Endothelial cell of umbilical vein (primary cell): Measurements from ENCODE around the gene MYO1F. TPM values are rescaled to one million over a fixed set of nuclear protein-coding genes. Genes with fewer than 3 reads are reported as not detected.

Source experiments
- BruUV-seq: library from RNA; stranded (reverse); fragments of 400-500 nt; replicated peaks from 2 replicates; lab custom pipeline; 2021; lab: Mats Ljungman, UMichigan
- CTCF ChIA-PET: fragments of 300-600, 350-600 bp; sonication (Branson Sonifier 250); formaldehyde crosslinking; loops from one replicate; lab custom pipeline; 2021; ENCODE audit warnings: antibody characterized with exemption, inconsistent platforms; lab: Charles Lee
- POLR2A ChIA-PET: fragments of 300-600, 350-600 bp; sonication (Branson Sonifier 250); formaldehyde crosslinking; loops from one replicate; lab custom pipeline; 2021; ENCODE audit warnings: antibody characterized with exemption, inconsistent platforms; lab: Charles Lee
- DNase-seq: peaks from one replicate; pipeline ENCODE4 v3.0.0-alpha.2; 2011; ENCODE audit warnings: low read depth, low spot score
- FAIRE-seq: peaks from 2 replicates; lab custom pipeline; 2011; peaks lifted over from hg19 to GRCh38; lab: Jason Lieb, UNC
- H2AFZ ChIP-seq: 2 replicates; pipeline ENCODE4 v1.6.0; 2012; ENCODE audit warnings: low read depth, low read length, control low read depth, inconsistent platforms
- H3K27ac ChIP-seq: 2 replicates; pipeline ENCODE4 v1.5.1; 2011; ENCODE audit warnings: low read depth, mild to moderate bottlenecking, control low read depth, low read length, moderate library complexity; ENCODE audit not compliant: insufficient read depth
- H3K27me3 ChIP-seq, 2 experiments: 2 replicates each; pipeline versions ENCODE4 v1.6.0 to v1.6.1; 2011; ENCODE audit warnings: low read length in 2 of 2, mixed read lengths in 1 of 2; ENCODE audit not compliant: control insufficient read depth in 2 of 2, insufficient read depth in 2 of 2
- H3K36me3 ChIP-seq, 2 experiments: 2 replicates in 1 of 2; 3 replicates in 1 of 2; pipeline ENCODE4 v1.5.1; 2011; ENCODE audit warnings: low read length in 2 of 2, mild to moderate bottlenecking in 1 of 2, moderate library complexity in 1 of 2; ENCODE audit not compliant: control insufficient read depth in 2 of 2, insufficient read depth in 2 of 2; ENCODE audit errors: extremely low read depth in 1 of 2
- H3K4me1 ChIP-seq: 3 replicates; pipeline ENCODE4 v1.5.1; 2011; ENCODE audit warnings: mild to moderate bottlenecking, low read length; ENCODE audit not compliant: control insufficient read depth, insufficient read depth; ENCODE audit errors: extremely low read depth
- H3K4me2 ChIP-seq: 2 replicates; pipeline ENCODE4 v1.6.1; 2011; ENCODE audit warnings: low read length, control low read depth, mixed read lengths; ENCODE audit not compliant: insufficient read depth
- H3K4me3 ChIP-seq, 3 experiments: fragments of 200-600 bp in 1 of 3; sonication (generic), shearing (Covaris generic) in 1 of 3; replicated peaks in 1 of 3; 2 replicates each; pipeline ENCODE4 v1.5.1; 2011 to 2016; ENCODE audit warnings: control low read depth in 3 of 3, low read length in 3 of 3, mild to moderate bottlenecking in 2 of 3, inconsistent platforms in 1 of 3, low read depth in 1 of 3, moderate library complexity in 1 of 3; ENCODE audit not compliant: insufficient read depth in 1 of 3
- H3K79me2 ChIP-seq: 2 replicates; pipeline ENCODE4 v1.6.0; 2012; ENCODE audit warnings: low read length, inconsistent platforms; ENCODE audit not compliant: control insufficient read depth, insufficient read depth
- H3K9ac ChIP-seq: replicated peaks from 2 replicates; pipeline ENCODE3; 2011; ENCODE audit warnings: low read length, control low read depth; ENCODE audit not compliant: insufficient read depth; ENCODE audit errors: extremely low read depth
- H3K9me1 ChIP-seq: replicated peaks from 3 replicates; pipeline ENCODE4 v1.6.0; 2011; ENCODE audit warnings: mild to moderate bottlenecking, low read length; ENCODE audit not compliant: control insufficient read depth, insufficient read depth; ENCODE audit errors: extremely low read depth
- H3K9me3 ChIP-seq: replicated peaks from 2 replicates; pipeline ENCODE4 v1.5.1; 2012; ENCODE audit warnings: low read length, inconsistent platforms; ENCODE audit not compliant: control insufficient read depth, insufficient read depth
- H4K20me1 ChIP-seq: replicated peaks from 2 replicates; pipeline ENCODE3; 2011; ENCODE audit warnings: mild to moderate bottlenecking, low read length; ENCODE audit not compliant: control insufficient read depth, insufficient read depth; ENCODE audit errors: extremely low read depth
- EZH2 ChIP-seq: IDR thresholded peaks from 2 replicates; pipeline ENCODE4 v1.6.1; 2012; ENCODE audit warnings: borderline replicate concordance, low read depth, mild to moderate bottlenecking, moderate library complexity, low read length, inconsistent platforms; ENCODE audit not compliant: severe bottlenecking
- FOS ChIP-seq: IDR thresholded peaks from 2 replicates; pipeline ENCODE4 v1.6.1; 2011; ENCODE audit warnings: mild to moderate bottlenecking, low read length, moderate library complexity, borderline replicate concordance; ENCODE audit not compliant: insufficient read depth
- GATA2 ChIP-seq: IDR thresholded peaks from 2 replicates; pipeline ENCODE4 v1.7.0; 2011; ENCODE audit warnings: low read depth, mild to moderate bottlenecking, moderate library complexity, mixed read lengths, low read length; ENCODE audit not compliant: insufficient read length, insufficient read depth
- JUN ChIP-seq: IDR thresholded peaks from 2 replicates; pipeline ENCODE4 v1.6.1; 2011; ENCODE audit warnings: borderline replicate concordance, low read depth; ENCODE audit not compliant: insufficient read length, insufficient read depth
- MYC ChIP-seq: IDR thresholded peaks from one replicate; pipeline ENCODE4 v1.6.1; 2011; ENCODE audit warnings: mild to moderate bottlenecking, low read depth, low read length
- POLR2A ChIP-seq: IDR thresholded peaks from 2 replicates; pipeline ENCODE4 v1.6.1; 2012; ENCODE audit warnings: low read depth, mild to moderate bottlenecking, control low read depth, low read length
- POLR2AphosphoS5 ChIP-seq: IDR thresholded peaks from 2 replicates; pipeline ENCODE4 v1.6.1; 2012; ENCODE audit warnings: low read depth, mild to moderate bottlenecking, control low read depth, low read length, moderate library complexity; ENCODE audit not compliant: insufficient read depth
- dilution Hi-C: fragments of 300-500 bp; cut with MboI; formaldehyde crosslinking; loops from one replicate; pipeline ENCODE4 v1.15.0; 2019; ENCODE audit warnings: low sequenced_read_pairs; ENCODE audit not compliant: extremely low pct_ligation_motif_present
- intact Hi-C: fragments of 100-400 bp; cut with micrococcal nuclease; formaldehyde crosslinking; loops from one replicate; pipeline ENCODE4 v1.10.0; 2022
- polyA plus RNA-seq, 4 experiments: library from polyadenylated mRNA; depleted of rRNA in 3 of 4; stranded (reverse) in 3 of 4; unstranded in 1 of 4; fragments of >200 nt; gene quantifications; 2 replicates each; pipeline versions ENCODE4 v1.2.1 to v1.2.3, GENCODE V29; 2011 to 2012; ENCODE audit warnings: missing spikeins in 1 of 4
- total RNA-seq: library from RNA; stranded (reverse); gene quantifications from 2 replicates; pipeline ENCODE4 v1.2.3, GENCODE V29; 2021
- TF ChIP-seq, protein P1 (sequence below): IDR thresholded peaks from 2 replicates; pipeline ENCODE4 v1.6.1; 2011; ENCODE audit not compliant: insufficient read depth, insufficient read length
- TF ChIP-seq, protein P2 (sequence below), 2 donors: IDR thresholded peaks; 1 replicate in 1 of 2; 2 replicates in 1 of 2; pipeline ENCODE4 v1.5.1; 2011; ENCODE audit warnings: low read length in 2 of 2, mild to moderate bottlenecking in 2 of 2, moderate library complexity in 2 of 2, control low read depth in 1 of 2, inconsistent platforms in 1 of 2, low read depth in 1 of 2; ENCODE audit not compliant: insufficient read depth in 1 of 2; ENCODE audit errors: extremely low read depth in 1 of 2

Gene MYO1F
- total and polyA plus RNA-seq, 2 donors (not counting 3 experiments of a cell fraction or from before 2014, with no cell fraction given) = 0.22 to 0.39 TPM

DNA sequence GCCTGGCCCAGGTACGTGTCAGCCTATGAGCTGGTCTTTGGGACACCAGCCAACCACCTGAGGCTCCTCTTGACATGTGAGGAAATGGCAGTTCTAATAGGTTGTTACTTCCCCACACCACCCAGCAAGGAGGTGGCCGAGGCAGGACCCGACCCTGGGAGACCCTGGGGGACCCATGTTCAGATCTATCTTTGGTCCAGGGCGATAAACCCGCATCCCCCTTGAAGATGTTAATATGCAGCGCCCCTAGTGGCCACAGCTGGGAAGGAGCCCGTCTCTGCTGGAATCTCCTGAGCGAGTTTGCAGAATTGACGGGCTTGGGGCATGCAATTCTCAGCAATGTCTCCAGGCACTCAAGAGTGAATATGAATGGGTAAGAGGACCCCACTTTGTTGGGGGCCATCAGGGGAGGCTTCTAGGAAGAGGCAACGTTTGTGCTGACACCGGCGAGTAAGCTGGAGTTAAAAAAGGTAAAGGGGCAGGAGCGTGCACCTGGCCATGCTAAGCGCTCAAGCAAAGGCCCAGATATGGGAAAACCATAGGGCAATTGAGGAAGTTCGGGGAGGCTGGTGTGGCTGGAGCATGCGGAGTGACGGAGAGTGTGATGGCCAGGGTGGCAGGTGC lies 1.5 kb upstream of the MYO1F start:
- TF ChIP-seq, protein P1, sequence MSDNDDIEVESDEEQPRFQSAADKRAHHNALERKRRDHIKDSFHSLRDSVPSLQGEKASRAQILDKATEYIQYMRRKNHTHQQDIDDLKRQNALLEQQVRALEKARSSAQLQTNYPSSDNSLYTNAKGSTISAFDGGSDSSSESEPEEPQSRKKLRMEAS = no peak
- TF ChIP-seq, protein P2, sequence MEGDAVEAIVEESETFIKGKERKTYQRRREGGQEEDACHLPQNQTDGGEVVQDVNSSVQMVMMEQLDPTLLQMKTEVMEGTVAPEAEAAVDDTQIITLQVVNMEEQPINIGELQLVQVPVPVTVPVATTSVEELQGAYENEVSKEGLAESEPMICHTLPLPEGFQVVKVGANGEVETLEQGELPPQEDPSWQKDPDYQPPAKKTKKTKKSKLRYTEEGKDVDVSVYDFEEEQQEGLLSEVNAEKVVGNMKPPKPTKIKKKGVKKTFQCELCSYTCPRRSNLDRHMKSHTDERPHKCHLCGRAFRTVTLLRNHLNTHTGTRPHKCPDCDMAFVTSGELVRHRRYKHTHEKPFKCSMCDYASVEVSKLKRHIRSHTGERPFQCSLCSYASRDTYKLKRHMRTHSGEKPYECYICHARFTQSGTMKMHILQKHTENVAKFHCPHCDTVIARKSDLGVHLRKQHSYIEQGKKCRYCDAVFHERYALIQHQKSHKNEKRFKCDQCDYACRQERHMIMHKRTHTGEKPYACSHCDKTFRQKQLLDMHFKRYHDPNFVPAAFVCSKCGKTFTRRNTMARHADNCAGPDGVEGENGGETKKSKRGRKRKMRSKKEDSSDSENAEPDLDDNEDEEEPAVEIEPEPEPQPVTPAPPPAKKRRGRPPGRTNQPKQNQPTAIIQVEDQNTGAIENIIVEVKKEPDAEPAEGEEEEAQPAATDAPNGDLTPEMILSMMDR (IDR thresholded peaks at IDR 0.05; ENCODE audit: extremely low read depth in 1 of 2, insufficient read depth in 1 of 2, low read depth in 1 of 2, low read length in 2 of 2) = peak; percentile 92 to 94
- CTCF ChIA-PET = interaction anchor here (1.0 to 5.9 kb wide), 20 partner anchors 9 to 225 kb away, joined by 3 to 82 read pairs (median 4); partner anchors contain the start of gene ZNF414
- H3K79me2 ChIP-seq = no peaks in the 10 kb centered on the region
- dilution Hi-C loops = no loop called here
- H3K9me1 ChIP-seq = no peaks in the 10 kb centered on the region
- H3K9ac ChIP-seq = no peak overlapping the region
- H3K4me3 ChIP-seq = no peak overlapping the region
- no peaks in the 10 kb centered on the region for H4K20me1 ChIP-seq
- H3K4me1 ChIP-seq = no peaks in the 10 kb centered on the region
- H3K27ac ChIP-seq = no peak overlapping the region
- DNase-seq = peak; percentile 55
- H3K9me3 ChIP-seq = no peaks in the 10 kb centered on the region
- no peaks in the 10 kb centered on the region for H3K36me3 ChIP-seq
- intact Hi-C loops = loop anchor here (1.0 kb wide), 1 partner anchor 224 kb away; no protein-coding TSS in a partner anchor
- FAIRE-seq = peak; percentile 81
- no peak overlapping the region for H2AFZ ChIP-seq
- no TSS peak for BruUV-seq
- POLR2A ChIA-PET = interaction anchor here (0.6 kb wide), 1 partner anchor 37 kb away, joined by 5 read pairs; no protein-coding TSS in a partner anchor
- no peak overlapping the region for H3K4me2 ChIP-seq
- H3K27me3 ChIP-seq = peaks cover 0 to 4% of the 10 kb centered on the region in 2 experiments

DNA sequence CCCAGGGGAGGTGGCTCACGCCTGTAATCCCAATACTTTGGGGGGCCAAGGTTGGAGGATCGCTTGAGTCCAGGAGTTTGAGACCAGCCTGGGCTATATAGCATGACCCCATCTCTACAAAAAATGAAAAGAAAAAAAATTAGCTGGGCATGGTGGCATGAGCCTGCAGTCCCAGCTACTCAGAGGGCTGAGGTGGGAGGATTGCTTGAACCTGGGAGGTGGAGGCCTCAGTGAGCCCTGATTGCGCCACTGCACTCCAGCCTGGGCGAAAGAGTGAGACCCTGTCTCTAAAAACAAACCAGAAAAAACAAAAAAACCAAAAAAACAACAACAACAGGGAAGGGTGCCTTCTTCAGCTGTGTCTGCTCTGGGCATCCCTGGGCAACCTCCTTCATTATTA lies 499 bp upstream of the MYO1F start:
- no peak for FAIRE-seq

More for the DNA sequence above, 499 bp upstream of the MYO1F start:
- Histone ChIP-seq H3K9me1 (no peaks in the 10 kb centered on the region), H3K4me2 (no peak overlapping the region), H3K27me3 (peaks cover 0 to 4% of the 10 kb centered on the region in 2 experiments), H3K27ac (no peak overlapping the region), H4K20me1 (no peaks in the 10 kb centered on the region), H3K79me2 (no peaks in the 10 kb centered on the region), H3K4me1 (no peaks in the 10 kb centered on the region), H2AFZ (no peak overlapping the region), H3K4me3 (no peak overlapping the region), H3K9me3 (no peaks in the 10 kb centered on the region), H3K36me3 (no peaks in the 10 kb centered on the region), H3K9ac (no peak overlapping the region)
- POLR2A ChIA-PET = no interaction called here
- dilution Hi-C loops = no loop called here
- TF ChIP-seq JUN (no peak), GATA2 (no peak), MYC (no peak), POLR2A (no peak), POLR2AphosphoS5 (no peak), FOS (no peak), EZH2 (no peak)
- TF ChIP-seq, protein P1 = no peak
- TF ChIP-seq, protein P2 (IDR thresholded peaks at IDR 0.05; ENCODE audit: extremely low read depth in 1 of 2, insufficient read depth in 1 of 2, low read depth in 1 of 2, low read length in 2 of 2) = no peak
- no TSS peak for BruUV-seq
- CTCF ChIA-PET = interaction anchor here (1.0 to 5.9 kb wide), 8 partner anchors 9 to 224 kb away, joined by 3 to 82 read pairs (median 4); no protein-coding TSS in a partner anchor
- DNase-seq = no peak
- intact Hi-C loops = loop anchor here (1.0 kb wide), 1 partner anchor 223 kb away; no protein-coding TSS in a partner anchor
